Measurements from ENCODE around the gene CNTNAP5.

Gene CNTNAP5

GRCh38 chr2:124025171-124025580, at the start of gene CNTNAP5:
CNTNAP5 (plus strand) TSS chr2:124025287; CDS start chr2:124025651, 364 bp downstream.
- Mint-ChIP-seq H3K9me3 (no peaks in the 10 kb centered on the region), H3K36me3 (no peaks in the 10 kb centered on the region), H3K27ac (no peak within 1 kb of the TSS), H3K27me3 (peaks cover 35% of the 10 kb centered on the region), H3K4me1 (no peaks in the 10 kb centered on the region), H3K4me3 (no peak within 1 kb of the TSS)

GRCh38 chr2:123976054-123976648, 48.9 kb upstream of the CNTNAP5 start:
- H3K9me3 Mint-ChIP-seq = peaks cover 12% of the 10 kb centered on the region
- H3K4me1 Mint-ChIP-seq = no peaks in the 10 kb centered on the region
- no peaks in the 10 kb centered on the region for H3K36me3 Mint-ChIP-seq
- H3K4me3 Mint-ChIP-seq = no peak overlapping the region
- H3K27me3 Mint-ChIP-seq = no peaks in the 10 kb centered on the region
- no peak overlapping the region for H3K27ac Mint-ChIP-seq

GRCh38 chr2:123993728-123994323, 31.3 kb upstream of the CNTNAP5 start:
- H3K4me3 Mint-ChIP-seq = no peak overlapping the region

GRCh38 chr2:123999681-124000080, 25.4 kb upstream of the CNTNAP5 start:
- H3K9me3 Mint-ChIP-seq = no peaks in the 10 kb centered on the region
- H3K4me1 Mint-ChIP-seq = no peaks in the 10 kb centered on the region
- no peaks in the 10 kb centered on the region for H3K36me3 Mint-ChIP-seq
- H3K4me3 Mint-ChIP-seq = no peak overlapping the region
- no peaks in the 10 kb centered on the region for H3K27me3 Mint-ChIP-seq
- no peak overlapping the region for H3K27ac Mint-ChIP-seq

More at GRCh38 chr2:123993728-123994323, 31.3 kb upstream of the CNTNAP5 start:
- no peaks in the 10 kb centered on the region for H3K27me3 Mint-ChIP-seq
- peaks cover 5% of the 10 kb centered on the region for H3K4me1 Mint-ChIP-seq
- H3K27ac Mint-ChIP-seq = no peak overlapping the region
- peaks cover 5% of the 10 kb centered on the region for H3K9me3 Mint-ChIP-seq
- no peaks in the 10 kb centered on the region for H3K36me3 Mint-ChIP-seq

GRCh38 chr2:124001696-124002430, 23.2 kb upstream of the CNTNAP5 start:
- Mint-ChIP-seq H3K27me3 (no peaks in the 10 kb centered on the region), H3K4me1 (no peaks in the 10 kb centered on the region), H3K4me3 (no peak overlapping the region), H3K36me3 (no peaks in the 10 kb centered on the region), H3K9me3 (peaks cover 5% of the 10 kb centered on the region), H3K27ac (no peak overlapping the region)

- no peaks in the 10 kb centered on the region for H3K36me3 Mint-ChIP-seq
- H3K4me1 Mint-ChIP-seq = no peaks in the 10 kb centered on the region
- no peaks in the 10 kb centered on the region for H3K9me3 Mint-ChIP-seq
- H3K4me3 Mint-ChIP-seq = no peak overlapping the region
- peaks cover 8% of the 10 kb centered on the region for H3K27me3 Mint-ChIP-seq
- H3K27ac Mint-ChIP-seq = no peak overlapping the region
Observed at GRCh38 chr2:124018890-124019289, 6.2 kb upstream of the CNTNAP5 start.

- peaks cover 35% of the 10 kb centered on the region for H3K27me3 Mint-ChIP-seq
- H3K4me1 Mint-ChIP-seq = no peaks in the 10 kb centered on the region
- no peaks in the 10 kb centered on the region for H3K36me3 Mint-ChIP-seq
- no peak overlapping the region for H3K27ac Mint-ChIP-seq
- no peak overlapping the region for H3K4me3 Mint-ChIP-seq
- H3K9me3 Mint-ChIP-seq = no peaks in the 10 kb centered on the region
Observed at GRCh38 chr2:124024561-124025170, 421 bp upstream of the CNTNAP5 start.

GRCh38 chr2:124025891-124026434, 876 bp downstream of the CNTNAP5 start:
- Mint-ChIP-seq H3K4me3 (no peak overlapping the region), H3K27ac (no peak overlapping the region), H3K36me3 (no peaks in the 10 kb centered on the region), H3K4me1 (no peaks in the 10 kb centered on the region), H3K9me3 (no peaks in the 10 kb centered on the region), H3K27me3 (peaks cover 35% of the 10 kb centered on the region)

- Mint-ChIP-seq H3K36me3 (no peaks in the 10 kb centered on the region), H3K27me3 (peaks cover 35% of the 10 kb centered on the region), H3K4me1 (no peaks in the 10 kb centered on the region)
Observed at GRCh38 chr2:124026503-124026902, 1.4 kb downstream of the CNTNAP5 start.

GRCh38 chr2:124027182-124027581, 2.1 kb downstream of the CNTNAP5 start:
- no peak overlapping the region for H3K4me3 Mint-ChIP-seq
- H3K4me1 Mint-ChIP-seq = no peaks in the 10 kb centered on the region
- H3K9me3 Mint-ChIP-seq = no peaks in the 10 kb centered on the region
- no peaks in the 10 kb centered on the region for H3K36me3 Mint-ChIP-seq
- no peak overlapping the region for H3K27ac Mint-ChIP-seq
- H3K27me3 Mint-ChIP-seq = peaks cover 35% of the 10 kb centered on the region

More at GRCh38 chr2:124026503-124026902, 1.4 kb downstream of the CNTNAP5 start:
- Mint-ChIP-seq H3K27ac (no peak overlapping the region), H3K4me3 (no peak overlapping the region), H3K9me3 (no peaks in the 10 kb centered on the region)

- Mint-ChIP-seq H3K36me3 (no peaks in the 10 kb centered on the region), H3K4me1 (no peaks in the 10 kb centered on the region), H3K4me3 (no peak overlapping the region), H3K27me3 (no peaks in the 10 kb centered on the region), H3K9me3 (no peaks in the 10 kb centered on the region), H3K27ac (no peak overlapping the region)
Observed at GRCh38 chr2:124032799-124033198, 7.7 kb downstream of the CNTNAP5 start.

- H3K4me1 Mint-ChIP-seq = no peaks in the 10 kb centered on the region
- H3K9me3 Mint-ChIP-seq = no peaks in the 10 kb centered on the region
- no peaks in the 10 kb centered on the region for H3K27me3 Mint-ChIP-seq
- no peak overlapping the region for H3K4me3 Mint-ChIP-seq
- no peaks in the 10 kb centered on the region for H3K36me3 Mint-ChIP-seq
- H3K27ac Mint-ChIP-seq = no peak overlapping the region
Observed at GRCh38 chr2:124034265-124034664, 9.2 kb downstream of the CNTNAP5 start.

GRCh38 chr2:124035001-124035400, 9.9 kb downstream of the CNTNAP5 start:
- no peaks in the 10 kb centered on the region for H3K36me3 Mint-ChIP-seq
- H3K27ac Mint-ChIP-seq = no peak overlapping the region
- no peaks in the 10 kb centered on the region for H3K4me1 Mint-ChIP-seq

GRCh38 chr2:124039032-124039431, 13.9 kb downstream of the CNTNAP5 start:
- H3K27ac Mint-ChIP-seq = no peak overlapping the region
- no peaks in the 10 kb centered on the region for H3K4me1 Mint-ChIP-seq
- no peaks in the 10 kb centered on the region for H3K27me3 Mint-ChIP-seq
- peaks cover 5% of the 10 kb centered on the region for H3K9me3 Mint-ChIP-seq
- H3K36me3 Mint-ChIP-seq = no peaks in the 10 kb centered on the region
- no peak overlapping the region for H3K4me3 Mint-ChIP-seq

More at GRCh38 chr2:124035001-124035400, 9.9 kb downstream of the CNTNAP5 start:
- no peaks in the 10 kb centered on the region for H3K27me3 Mint-ChIP-seq
- no peak overlapping the region for H3K4me3 Mint-ChIP-seq
- no peaks in the 10 kb centered on the region for H3K9me3 Mint-ChIP-seq

GRCh38 chr2:124039762-124040291, 14.7 kb downstream of the CNTNAP5 start:
- no peaks in the 10 kb centered on the region for H3K27me3 Mint-ChIP-seq
- no peak overlapping the region for H3K27ac Mint-ChIP-seq
- H3K4me1 Mint-ChIP-seq = no peaks in the 10 kb centered on the region
- no peak overlapping the region for H3K4me3 Mint-ChIP-seq
- H3K36me3 Mint-ChIP-seq = no peaks in the 10 kb centered on the region
- peaks cover 5% of the 10 kb centered on the region for H3K9me3 Mint-ChIP-seq

All from activated naive CD4-positive, alpha-beta T cell treated with anti-CD3 and anti-CD28 coated beads, Interleukin-2, amount 50 U/mL, for 24 hours (primary cell).